Neuron (in vitro differentiated cells): ENCODE results near the gene RPTOR.

Source experiments
- H2AFZ ChIP-seq: one replicate; pipeline ENCODE4 v1.6.1; 2013; ENCODE audit warnings: low read depth, mild to moderate bottlenecking, inconsistent platforms, low read length, moderate library complexity
- H3K27me3 ChIP-seq: one replicate; pipeline ENCODE4 v1.6.1; 2013; ENCODE audit warnings: low read length; ENCODE audit not compliant: insufficient read depth
- H3K36me3 ChIP-seq: one replicate; pipeline ENCODE4 v1.6.1; 2013; ENCODE audit warnings: low read length; ENCODE audit not compliant: insufficient read depth
- H3K4me1 ChIP-seq: one replicate; pipeline ENCODE4 v1.6.1; 2013; ENCODE audit warnings: low read length; ENCODE audit not compliant: insufficient read depth
- H3K4me3 ChIP-seq: 2 replicates; pipeline ENCODE4 v1.5.1; 2013; ENCODE audit warnings: mild to moderate bottlenecking, low read length, moderate library complexity
- H3K9me3 ChIP-seq: one replicate; pipeline ENCODE4 v1.6.1; 2013; ENCODE audit warnings: low read length

Gene RPTOR

GRCh38 chr17:80888276-80889160 lies 343.9 kb downstream of the RPTOR start:
- Histone ChIP-seq H3K27me3 (no peaks in the 10 kb centered on the region), H3K4me3 (no peak overlapping the region), H3K4me1 (peaks cover 24% of the 10 kb centered on the region), H3K36me3 (peaks cover 27% of the 10 kb centered on the region), H2AFZ (no peak overlapping the region), H3K9me3 (no peaks in the 10 kb centered on the region)

- H3K4me1 ChIP-seq: peaks cover 24% of the 10 kb centered on the region
- H3K27me3 ChIP-seq: no peaks in the 10 kb centered on the region
- H2AFZ ChIP-seq: no peak overlapping the region
- no peaks in the 10 kb centered on the region for H3K9me3 ChIP-seq
- H3K36me3 ChIP-seq: peaks cover 23% of the 10 kb centered on the region
- H3K4me3 ChIP-seq: no peak overlapping the region
Measured at GRCh38 chr17:80889231-80890195, 344.9 kb downstream of the RPTOR start.

- no peaks in the 10 kb centered on the region for H3K27me3 ChIP-seq
- no peak overlapping the region for H3K4me3 ChIP-seq
- H2AFZ ChIP-seq: no peak overlapping the region
- H3K9me3 ChIP-seq: no peaks in the 10 kb centered on the region
- peaks cover 24% of the 10 kb centered on the region for H3K4me1 ChIP-seq
- H3K36me3 ChIP-seq: peaks cover 15% of the 10 kb centered on the region
Measured at GRCh38 chr17:80890196-80890920, 345.7 kb downstream of the RPTOR start.

- H3K27me3 ChIP-seq: no peaks in the 10 kb centered on the region
- no peak overlapping the region for H2AFZ ChIP-seq
- no peaks in the 10 kb centered on the region for H3K9me3 ChIP-seq
- peaks cover 17% of the 10 kb centered on the region for H3K36me3 ChIP-seq
- peaks cover 24% of the 10 kb centered on the region for H3K4me1 ChIP-seq
- no peak overlapping the region for H3K4me3 ChIP-seq
Measured at GRCh38 chr17:80890921-80891396, 346.3 kb downstream of the RPTOR start.

- Histone ChIP-seq H2AFZ (no peak overlapping the region), H3K4me3 (no peak overlapping the region), H3K36me3 (peaks cover 14% of the 10 kb centered on the region), H3K9me3 (no peaks in the 10 kb centered on the region), H3K4me1 (peaks cover 24% of the 10 kb centered on the region), H3K27me3 (no peaks in the 10 kb centered on the region)
Measured at GRCh38 chr17:80891397-80892018, 346.9 kb downstream of the RPTOR start.

- H3K36me3 ChIP-seq: peaks cover 15% of the 10 kb centered on the region
- no peaks in the 10 kb centered on the region for H3K9me3 ChIP-seq
- no peak overlapping the region for H3K4me3 ChIP-seq
- no peaks in the 10 kb centered on the region for H3K27me3 ChIP-seq
- H3K4me1 ChIP-seq: peaks cover 24% of the 10 kb centered on the region
- H2AFZ ChIP-seq: no peak overlapping the region
Measured at GRCh38 chr17:80892019-80892855, 347.6 kb downstream of the RPTOR start.

- Histone ChIP-seq H3K9me3 (no peaks in the 10 kb centered on the region), H3K4me1 (peaks cover 24% of the 10 kb centered on the region), H3K4me3 (no peak overlapping the region), H3K27me3 (no peaks in the 10 kb centered on the region), H2AFZ (no peak overlapping the region), H3K36me3 (peaks cover 15% of the 10 kb centered on the region)
Measured at GRCh38 chr17:80892900-80893603, 348.4 kb downstream of the RPTOR start.

GRCh38 chr17:80893604-80894438 lies 349.2 kb downstream of the RPTOR start:
- no peaks in the 10 kb centered on the region for H3K27me3 ChIP-seq
- H2AFZ ChIP-seq: no peak overlapping the region
- no peaks in the 10 kb centered on the region for H3K9me3 ChIP-seq
- H3K4me1 ChIP-seq: peaks cover 24% of the 10 kb centered on the region
- H3K36me3 ChIP-seq: peaks cover 15% of the 10 kb centered on the region
- H3K4me3 ChIP-seq: no peak overlapping the region

- Histone ChIP-seq H3K4me1 (peaks cover 24% of the 10 kb centered on the region), H3K9me3 (peaks cover under 1% of the 10 kb centered on the region), H3K36me3 (peaks cover 19% of the 10 kb centered on the region), H3K27me3 (no peaks in the 10 kb centered on the region), H2AFZ (no peak overlapping the region), H3K4me3 (no peak overlapping the region)
Measured at GRCh38 chr17:80894439-80894721, 349.7 kb downstream of the RPTOR start.

- no peak overlapping the region for H3K4me3 ChIP-seq
- H3K27me3 ChIP-seq: no peaks in the 10 kb centered on the region
- peaks cover 2% of the 10 kb centered on the region for H3K9me3 ChIP-seq
- H3K36me3 ChIP-seq: peaks cover 22% of the 10 kb centered on the region
- H3K4me1 ChIP-seq: peaks cover 24% of the 10 kb centered on the region
- H2AFZ ChIP-seq: no peak overlapping the region
Measured at GRCh38 chr17:80894726-80895125, 350.1 kb downstream of the RPTOR start.

- peaks cover 2% of the 10 kb centered on the region for H3K9me3 ChIP-seq
- H3K27me3 ChIP-seq: no peaks in the 10 kb centered on the region
- H3K4me3 ChIP-seq: no peak overlapping the region
- H3K36me3 ChIP-seq: peaks cover 25% of the 10 kb centered on the region
- H2AFZ ChIP-seq: no peak overlapping the region
- H3K4me1 ChIP-seq: peaks cover 24% of the 10 kb centered on the region
Measured at GRCh38 chr17:80895366-80895765, 350.7 kb downstream of the RPTOR start.
